ENCODE data around the gene ZCCHC13. TPM values are rescaled to one million over a fixed set of nuclear protein-coding genes. Genes with fewer than 3 reads are reported as not detected.
A peak's percentile ranks its signal among the peaks of the same experiment; 100 is the strongest.

Gene ZCCHC13
- total and polyA plus RNA-seq, 9 of the 15 experiments (the other 6 are each of a cell fraction or from before 2014, with no cell fraction given) = not detected

- no peak for TF ChIP-seq ZHX1 (conservative IDR thresholded peaks at IDR 0.05; ENCODE audit: low read length)
- TF ChIP-seq, protein P1, sequence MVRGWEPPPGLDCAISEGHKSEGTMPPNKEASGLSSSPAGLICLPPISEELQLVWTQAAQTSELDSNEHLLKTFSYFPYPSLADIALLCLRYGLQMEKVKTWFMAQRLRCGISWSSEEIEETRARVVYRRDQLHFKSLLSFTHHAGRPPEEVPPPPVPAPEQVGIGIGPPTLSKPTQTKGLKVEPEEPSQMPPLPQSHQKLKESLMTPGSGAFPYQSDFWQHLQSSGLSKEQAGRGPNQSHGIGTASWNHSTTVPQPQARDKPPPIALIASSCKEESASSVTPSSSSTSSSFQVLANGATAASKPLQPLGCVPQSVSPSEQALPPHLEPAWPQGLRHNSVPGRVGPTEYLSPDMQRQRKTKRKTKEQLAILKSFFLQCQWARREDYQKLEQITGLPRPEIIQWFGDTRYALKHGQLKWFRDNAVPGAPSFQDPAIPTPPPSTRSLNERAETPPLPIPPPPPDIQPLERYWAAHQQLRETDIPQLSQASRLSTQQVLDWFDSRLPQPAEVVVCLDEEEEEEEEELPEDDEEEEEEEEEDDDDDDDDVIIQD (CRISPR knock-in tag; IDR thresholded peaks at IDR 0.05) = no peak
- TF ChIP-seq, protein P2, sequence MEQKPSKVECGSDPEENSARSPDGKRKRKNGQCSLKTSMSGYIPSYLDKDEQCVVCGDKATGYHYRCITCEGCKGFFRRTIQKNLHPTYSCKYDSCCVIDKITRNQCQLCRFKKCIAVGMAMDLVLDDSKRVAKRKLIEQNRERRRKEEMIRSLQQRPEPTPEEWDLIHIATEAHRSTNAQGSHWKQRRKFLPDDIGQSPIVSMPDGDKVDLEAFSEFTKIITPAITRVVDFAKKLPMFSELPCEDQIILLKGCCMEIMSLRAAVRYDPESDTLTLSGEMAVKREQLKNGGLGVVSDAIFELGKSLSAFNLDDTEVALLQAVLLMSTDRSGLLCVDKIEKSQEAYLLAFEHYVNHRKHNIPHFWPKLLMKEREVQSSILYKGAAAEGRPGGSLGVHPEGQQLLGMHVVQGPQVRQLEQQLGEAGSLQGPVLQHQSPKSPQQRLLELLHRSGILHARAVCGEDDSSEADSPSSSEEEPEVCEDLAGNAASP (IDR thresholded peaks at IDR 0.05) = no peak
- TF ChIP-seq TGIF2 (CRISPR knock-in tag; IDR thresholded peaks at IDR 0.05) = no peak
- TF ChIP-seq ZNF778 (CRISPR knock-in tag; IDR thresholded peaks at IDR 0.05) = no peak
- TF ChIP-seq MEF2A (IDR thresholded peaks at IDR 0.05; ENCODE audit: control insufficient read depth, low read depth, low read length) = no peak
- no peak for TF ChIP-seq SMARCE1 (IDR thresholded peaks at IDR 0.05)
- no peak for TF ChIP-seq ESRRA (IDR thresholded peaks at IDR 0.05; ENCODE audit: borderline replicate concordance, low read depth)
- TF ChIP-seq ZNF24 (IDR thresholded peaks at IDR 0.05) = no peak
- no peak for TF ChIP-seq USF2 (CRISPR knock-in tag; IDR thresholded peaks at IDR 0.05)
- no peak for TF ChIP-seq HDAC1 (IDR thresholded peaks at IDR 0.05)
- TF ChIP-seq XRCC4 (IDR thresholded peaks at IDR 0.05; ENCODE audit: extremely low read depth, insufficient read depth, insufficient read length) = no peak
- peak; percentile 41; the same call in 1 of the 2 replicates for TF ChIP-seq CTBP1 (IDR thresholded peaks at IDR 0.05; ENCODE audit: borderline replicate concordance)
- TF ChIP-seq TSHZ1 (CRISPR knock-in tag; IDR thresholded peaks at IDR 0.05) = no peak
- TF ChIP-seq GATA2 (CRISPR knock-in tag; IDR thresholded peaks at IDR 0.05) = peak; percentile 60; the same call in 1 of the 2 replicates
- TF ChIP-seq RBM25 (IDR thresholded peaks at IDR 0.05; ENCODE audit: low read depth, low read length, severe bottlenecking) = no peak
- TF ChIP-seq STAT6 (CRISPR knock-in tag; IDR thresholded peaks at IDR 0.05) = no peak
Observed at GRCh38 chrX:74292808-74293123, 11.2 kb upstream of the ZCCHC13 start (continued).

All from K562 (cell line).